SU-DHL-6 (cell line): ENCODE results near the gene GAS7.

Source experiments
- CTCF ChIP-seq: fragments of 200-600 bp; sonication (generic); IDR thresholded peaks from one replicate; pipeline ENCODE4 v1.5.1; 2017; ENCODE audit warnings: antibody characterized with exemption, mild to moderate bottlenecking, low read length, moderate library complexity; ENCODE audit not compliant: insufficient read depth, poor library complexity, severe bottlenecking
- EZH2phosphoT487 ChIP-seq: fragments of 200-600 bp; sonication (generic), shearing (Covaris generic); conservative IDR thresholded peaks from 2 replicates; pipeline ENCODE4 v1.6.1; 2018; ENCODE audit warnings: mild to moderate bottlenecking, antibody characterized with exemption, low read length, moderate library complexity, mixed read lengths

GRCh38 chr17:10001306-10001873, 197.0 kb downstream of the GAS7 start:
- TF ChIP-seq CTCF (no peak), EZH2phosphoT487 (no peak)
